GM12878 (cell line): ENCODE data around the gene GSAP.

Source experiments
- CBX3 ChIP-seq: fragments of 200-600 bp; sonication (generic); IDR thresholded peaks from 2 replicates; pipeline ENCODE4 v1.6.1; 2016; ENCODE audit warnings: low read depth, borderline replicate concordance
- CTCF ChIP-seq, 3 experiments: IDR thresholded peaks in 2 of 3; conservative IDR thresholded peaks in 1 of 3; 2 replicates each; pipeline ENCODE4 v1.5.1; 2011; ENCODE audit warnings: low read depth in 3 of 3, low read length in 3 of 3, mild to moderate bottlenecking in 3 of 3, control low read depth in 2 of 3, moderate library complexity in 2 of 3, inconsistent platforms in 1 of 3, mixed read lengths in 1 of 3; ENCODE audit not compliant: control insufficient read depth in 2 of 3, insufficient read depth in 1 of 3; ENCODE audit errors: extremely low read depth in 1 of 3
- EP300 ChIP-seq, 2 experiments: fragments of 150-350 bp in 1 of 2; IDR thresholded peaks; 2 replicates each; pipeline ENCODE4 v1.6.1; 2011 to 2012; ENCODE audit warnings: low read depth in 2 of 2, low read length in 2 of 2, borderline replicate concordance in 1 of 2, improper control_type of control experiment in 1 of 2, inconsistent platforms in 1 of 2; ENCODE audit not compliant: control insufficient read depth in 1 of 2
- NR2C1 ChIP-seq: fragments of 450-650 bp; IDR thresholded peaks from 2 replicates; pipeline ENCODE4 v1.6.1; 2017; ENCODE audit warnings: antibody characterized with exemption, mild to moderate bottlenecking, moderate library complexity
- NRF1 ChIP-seq: conservative IDR thresholded peaks from 2 replicates; pipeline ENCODE4 v1.6.1; 2011; ENCODE audit warnings: mild to moderate bottlenecking, low read depth, low read length, improper control_type of control experiment
- ZSCAN29 ChIP-seq: fragments of 450-650 bp; IDR thresholded peaks from 2 replicates; pipeline ENCODE4 v1.6.1; 2017; ENCODE audit warnings: mild to moderate bottlenecking, moderate library complexity

GRCh38 chr7:77403957-77404356 is 12.2 kb downstream of the GSAP start:
- no peak for TF ChIP-seq EP300 (IDR thresholded peaks at IDR 0.05; ENCODE audit: borderline replicate concordance in 1 of 2, control insufficient read depth in 1 of 2, low read depth in 2 of 2, low read length in 2 of 2)
- TF ChIP-seq NRF1 = no peak
- TF ChIP-seq NR2C1 = no peak
- no peak for TF ChIP-seq CTCF (IDR thresholded peaks at IDR 0.05 in 2 of 3, conservative IDR thresholded peaks at IDR 0.05 in 1 of 3; ENCODE audit: control insufficient read depth in 2 of 3, extremely low read depth in 1 of 3, insufficient read depth in 1 of 3, low read depth in 3 of 3, low read length in 3 of 3)
- no peak for TF ChIP-seq ZSCAN29
- TF ChIP-seq CBX3 = no peak
